ENCODE measurements around the gene DDA1. TPM values are rescaled to one million over a fixed set of nuclear protein-coding genes. Genes with fewer than 3 reads are reported as not detected.
"Not testable (repeated sequence)": the region's sequence is repeated elsewhere in the genome, so short reads cannot be mapped to it uniquely, and the experiment has no call there.

The DDA1 gene
- total and polyA plus RNA-seq, 10 of the 15 experiments (the other 5 are each of a cell fraction or from before 2014, with no cell fraction given): 0.76 to 71.0 (median 39.4) TPM

GRCh38 chr19:17268754-17269153 lies 40.6 kb upstream of the DDA1 start:
- FAIRE-seq: no peak
- H3K36me3 ChIP-seq (ENCODE audit: control insufficient read depth in 2 of 2, insufficient read depth in 2 of 2, low read length in 1 of 2): peaks cover 4 to 7% of the 10 kb centered on the region in 2 experiments; a peak in 3 of 4 replicates
- 0 out of 2 replicates have a peak overlapping the region, but pooled peaks have one; percentile 16 for H3K4me3 ChIP-seq
- ChIA-PET RAD21 (ENCODE audit: unreplicated experiment) (no interaction called here), CTCF (interaction anchor here (1.1 kb wide), 1 partner anchor 13 kb away, joined by 4 read pairs; no protein-coding TSS in a partner anchor), SMC1A (ENCODE audit: uncharacterized antibody, unreplicated experiment) (no interaction called here), POLR2A (interaction anchor here (0.7 kb wide), 3 partner anchors 52 to 1598 kb away, joined by 3 to 5 read pairs (median 5); no protein-coding TSS in a partner anchor)
- in situ Hi-C loops (cut with MboI) (no loop called here), intact Hi-C loops (cut with micrococcal nuclease; ENCODE audit: unreplicated experiment) (loop anchor here (10.0 kb wide), 1 partner anchor 494 kb away; no protein-coding TSS in a partner anchor)
- no peaks in the 10 kb centered on the region for H3K9me3 ChIP-seq (replicated peaks; ENCODE audit: control insufficient read depth, insufficient read depth, low read length)
- no peak overlapping the region for H2AFZ ChIP-seq (ENCODE audit: control insufficient read depth, low read depth, low read length)
- H3K4me2 ChIP-seq (ENCODE audit: control insufficient read depth, insufficient read depth): peak overlapping the region; percentile 73; the same call in 1 of the 2 replicates
- H3K9ac ChIP-seq (ENCODE audit: control insufficient read depth, insufficient read depth, low read length): no peak overlapping the region
- ATAC-seq: no peak
- H3K27me3 ChIP-seq (replicated peaks in 1 of 2; ENCODE audit: control insufficient read depth in 2 of 2, insufficient read depth in 2 of 2, low read length in 1 of 2): no peaks in the 10 kb centered on the region
- H3K79me2 ChIP-seq (ENCODE audit: control insufficient read depth, insufficient read depth, low read length): peaks cover 13% of the 10 kb centered on the region
- no peak for DNase-seq (ENCODE audit: low read depth, low spot score)
- TF ChIP-seq NKRF (conservative IDR thresholded peaks at IDR 0.05): no peak
- TF ChIP-seq ZNF622 (IDR thresholded peaks at IDR 0.05): no peak
- no peak for TF ChIP-seq SMARCA5 (IDR thresholded peaks at IDR 0.05)
- TF ChIP-seq USF1 (IDR thresholded peaks at IDR 0.05; ENCODE audit: borderline replicate concordance, extremely low read length, insufficient read depth, low read depth, low read length): no peak
- TF ChIP-seq ZNF687 (IDR thresholded peaks at IDR 0.05): no peak
- no peak for TF ChIP-seq MEF2A (IDR thresholded peaks at IDR 0.05; ENCODE audit: insufficient read depth, low read depth, low read length)
- no peak for TF ChIP-seq NFIC (IDR thresholded peaks at IDR 0.05; ENCODE audit: low read depth, low read length)
- TF ChIP-seq YBX1 (IDR thresholded peaks at IDR 0.05): no peak
- no peak for TF ChIP-seq GATAD2B (conservative IDR thresholded peaks at IDR 0.05; ENCODE audit: low read depth)
- no peak for TF ChIP-seq GABPA (IDR thresholded peaks at IDR 0.05; ENCODE audit: low read depth)
- no peak for TF ChIP-seq MXI1 (IDR thresholded peaks at IDR 0.05; ENCODE audit: low read depth, low read length)
- no peaks in the 10 kb centered on the region for H4K20me1 ChIP-seq (ENCODE audit: control insufficient read depth, insufficient read depth)
- H3K4me1 ChIP-seq (ENCODE audit: control insufficient read depth, insufficient read depth, low read length): peaks cover 11% of the 10 kb centered on the region
- 89% methylated on average over 13 of the region's 13 CpGs for WGBS (ENCODE audit: insufficient coverage, insufficient replicate concordance, low lambda C conversion rate, missing lambda C conversion rate)
- BruUV-seq (replicated peaks): no TSS peak
- H3K27ac ChIP-seq (ENCODE audit: control insufficient read depth, insufficient read depth): no peak overlapping the region

- in situ Hi-C loops (cut with MboI); POLR2A ChIA-PET; ATAC-seq; H3K27me3 ChIP-seq (replicated peaks in 1 of 2; ENCODE audit: control insufficient read depth in 2 of 2, insufficient read depth in 2 of 2, low read length in 1 of 2); H4K20me1 ChIP-seq (ENCODE audit: control insufficient read depth, insufficient read depth); CTCF ChIA-PET; H3K9ac ChIP-seq (ENCODE audit: control insufficient read depth, insufficient read depth, low read length); H3K4me1 ChIP-seq (ENCODE audit: control insufficient read depth, insufficient read depth, low read length); H2AFZ ChIP-seq (ENCODE audit: control insufficient read depth, low read depth, low read length); RAD21 ChIA-PET (ENCODE audit: unreplicated experiment); H3K4me2 ChIP-seq (ENCODE audit: control insufficient read depth, insufficient read depth); SMC1A ChIA-PET (ENCODE audit: uncharacterized antibody, unreplicated experiment); H3K79me2 ChIP-seq (ENCODE audit: control insufficient read depth, insufficient read depth, low read length); FAIRE-seq; H3K4me3 ChIP-seq; H3K27ac ChIP-seq (ENCODE audit: control insufficient read depth, insufficient read depth); intact Hi-C loops (cut with micrococcal nuclease; ENCODE audit: unreplicated experiment); DNase-seq (ENCODE audit: low read depth, low spot score); BruUV-seq (replicated peaks); H3K9me3 ChIP-seq (replicated peaks; ENCODE audit: control insufficient read depth, insufficient read depth, low read length): not testable (repeated sequence)
- 98% methylated on average over 3 of the region's 3 CpGs for WGBS (ENCODE audit: insufficient coverage, insufficient replicate concordance, low lambda C conversion rate, missing lambda C conversion rate)
- peaks cover 12 to 15% of the 10 kb centered on the region in 2 experiments; a peak in 3 of 4 replicates for H3K36me3 ChIP-seq (ENCODE audit: control insufficient read depth in 2 of 2, insufficient read depth in 2 of 2, low read length in 1 of 2)
Observed at GRCh38 chr19:17274892-17275291, 34.5 kb upstream of the DDA1 start.

Data from GM12878 (cell line).